HCT116 (cell line): ENCODE measurements around the gene TNFRSF17.

Experiments used
- CEBPB ChIP-seq: IDR thresholded peaks from 2 replicates; pipeline ENCODE4 v1.6.1; 2012; ENCODE audit warnings: low read depth
- EGR1 ChIP-seq: IDR thresholded peaks from 2 replicates; pipeline ENCODE4 v1.6.1; 2012; ENCODE audit warnings: low read depth
- EZH2 ChIP-seq: fragments of 200-600 bp; sonication (generic); IDR thresholded peaks from 2 replicates; pipeline ENCODE4 v1.6.1; 2017; ENCODE audit warnings: antibody characterized with exemption, mixed run types
- EZH2phosphoT487 ChIP-seq: fragments of 200-600 bp; IDR thresholded peaks from 2 replicates; pipeline ENCODE4 v1.6.1; 2018; ENCODE audit warnings: antibody characterized with exemption, borderline replicate concordance
- POLR2A ChIP-seq: IDR thresholded peaks from 2 replicates; pipeline ENCODE4 v1.7.0; 2011; ENCODE audit warnings: borderline replicate concordance; ENCODE audit not compliant: insufficient read depth, insufficient read length; ENCODE audit errors: extremely low read depth
- POLR2AphosphoS5 ChIP-seq: IDR thresholded peaks from 2 replicates; pipeline ENCODE4 v1.6.1; 2011; ENCODE audit warnings: mild to moderate bottlenecking, low read depth, low read length, moderate library complexity
- SP1 ChIP-seq: IDR thresholded peaks from 2 replicates; pipeline ENCODE4 v1.6.1; 2012; ENCODE audit warnings: low read depth
- ZFX ChIP-seq: fragments of 450-650 bp; IDR thresholded peaks from 2 replicates; pipeline ENCODE4 v1.6.1; 2017
- TF ChIP-seq, protein P1 (sequence below), 3 experiments: fragments of 200-600 bp in 1 of 3; sonication (generic) in 1 of 3; IDR thresholded peaks in 2 of 3; conservative IDR thresholded peaks in 1 of 3; 2 replicates each; pipeline ENCODE4 v1.5.1; 2012 to 2017; ENCODE audit warnings: low read depth in 2 of 3, low read length in 2 of 3, antibody characterized with exemption in 1 of 3, borderline replicate concordance in 1 of 3, control low read depth in 1 of 3, mild to moderate bottlenecking in 1 of 3, mixed read lengths in 1 of 3, mixed run types in 1 of 3, moderate library complexity in 1 of 3; ENCODE audit not compliant: insufficient read depth in 1 of 3
- TF ChIP-seq, protein P2 (sequence below): IDR thresholded peaks from 2 replicates; pipeline ENCODE4 v1.6.1; 2012
- TF ChIP-seq, protein P3 (sequence below): IDR thresholded peaks from 2 replicates; pipeline ENCODE4 v1.6.1; 2012; ENCODE audit warnings: low read depth

DNA sequence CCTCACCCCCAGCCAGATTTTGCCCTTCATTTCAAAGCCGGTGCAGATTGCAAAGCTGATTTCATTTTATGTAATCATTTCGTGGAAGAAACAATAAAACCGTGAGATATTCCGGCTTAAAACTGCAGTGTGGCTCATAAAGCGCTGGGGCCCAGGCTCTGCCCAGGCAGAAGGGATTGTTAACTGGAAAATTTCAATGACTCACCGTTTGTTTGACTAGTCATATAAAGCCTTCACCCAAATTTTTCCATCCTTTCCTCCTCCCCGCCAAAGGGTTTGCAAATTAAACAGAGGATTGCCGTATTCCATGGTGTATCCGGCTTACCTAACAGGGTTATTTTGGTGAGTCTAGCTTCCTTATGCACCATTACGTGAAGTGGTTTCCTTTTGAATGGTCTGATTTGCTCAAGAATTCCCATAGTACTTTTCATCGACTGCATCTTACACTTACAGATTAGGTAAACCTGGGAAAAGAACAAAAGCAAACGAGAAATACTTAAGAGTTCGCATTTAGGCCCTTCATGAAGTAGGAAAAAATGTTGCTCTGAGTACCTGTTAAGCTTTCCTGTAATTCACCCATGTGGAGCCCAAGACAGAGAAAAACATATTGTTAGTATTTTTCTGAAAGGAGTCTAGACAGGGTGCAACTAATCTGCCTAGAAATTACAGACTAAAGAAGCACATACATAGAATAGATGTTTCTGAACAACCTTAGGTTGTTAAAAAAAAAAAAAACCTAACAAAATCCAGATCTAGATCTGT is 48.3 kb upstream of the TNFRSF17 start:
- TF ChIP-seq, protein P1, sequence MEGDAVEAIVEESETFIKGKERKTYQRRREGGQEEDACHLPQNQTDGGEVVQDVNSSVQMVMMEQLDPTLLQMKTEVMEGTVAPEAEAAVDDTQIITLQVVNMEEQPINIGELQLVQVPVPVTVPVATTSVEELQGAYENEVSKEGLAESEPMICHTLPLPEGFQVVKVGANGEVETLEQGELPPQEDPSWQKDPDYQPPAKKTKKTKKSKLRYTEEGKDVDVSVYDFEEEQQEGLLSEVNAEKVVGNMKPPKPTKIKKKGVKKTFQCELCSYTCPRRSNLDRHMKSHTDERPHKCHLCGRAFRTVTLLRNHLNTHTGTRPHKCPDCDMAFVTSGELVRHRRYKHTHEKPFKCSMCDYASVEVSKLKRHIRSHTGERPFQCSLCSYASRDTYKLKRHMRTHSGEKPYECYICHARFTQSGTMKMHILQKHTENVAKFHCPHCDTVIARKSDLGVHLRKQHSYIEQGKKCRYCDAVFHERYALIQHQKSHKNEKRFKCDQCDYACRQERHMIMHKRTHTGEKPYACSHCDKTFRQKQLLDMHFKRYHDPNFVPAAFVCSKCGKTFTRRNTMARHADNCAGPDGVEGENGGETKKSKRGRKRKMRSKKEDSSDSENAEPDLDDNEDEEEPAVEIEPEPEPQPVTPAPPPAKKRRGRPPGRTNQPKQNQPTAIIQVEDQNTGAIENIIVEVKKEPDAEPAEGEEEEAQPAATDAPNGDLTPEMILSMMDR (IDR thresholded peaks at IDR 0.05 in 2 of 3, conservative IDR thresholded peaks at IDR 0.05 in 1 of 3; ENCODE audit: borderline replicate concordance in 1 of 3, insufficient read depth in 1 of 3, low read depth in 2 of 3, low read length in 2 of 3), result no peak
- TF ChIP-seq, protein P2, sequence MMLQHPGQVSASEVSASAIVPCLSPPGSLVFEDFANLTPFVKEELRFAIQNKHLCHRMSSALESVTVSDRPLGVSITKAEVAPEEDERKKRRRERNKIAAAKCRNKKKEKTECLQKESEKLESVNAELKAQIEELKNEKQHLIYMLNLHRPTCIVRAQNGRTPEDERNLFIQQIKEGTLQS, result no peak
- no peak for TF ChIP-seq POLR2A
- no peak for TF ChIP-seq POLR2AphosphoS5
- TF ChIP-seq EGR1, result no peak
- TF ChIP-seq SP1, result no peak
- no peak for TF ChIP-seq EZH2
- TF ChIP-seq CEBPB, result no peak
- TF ChIP-seq, protein P3, sequence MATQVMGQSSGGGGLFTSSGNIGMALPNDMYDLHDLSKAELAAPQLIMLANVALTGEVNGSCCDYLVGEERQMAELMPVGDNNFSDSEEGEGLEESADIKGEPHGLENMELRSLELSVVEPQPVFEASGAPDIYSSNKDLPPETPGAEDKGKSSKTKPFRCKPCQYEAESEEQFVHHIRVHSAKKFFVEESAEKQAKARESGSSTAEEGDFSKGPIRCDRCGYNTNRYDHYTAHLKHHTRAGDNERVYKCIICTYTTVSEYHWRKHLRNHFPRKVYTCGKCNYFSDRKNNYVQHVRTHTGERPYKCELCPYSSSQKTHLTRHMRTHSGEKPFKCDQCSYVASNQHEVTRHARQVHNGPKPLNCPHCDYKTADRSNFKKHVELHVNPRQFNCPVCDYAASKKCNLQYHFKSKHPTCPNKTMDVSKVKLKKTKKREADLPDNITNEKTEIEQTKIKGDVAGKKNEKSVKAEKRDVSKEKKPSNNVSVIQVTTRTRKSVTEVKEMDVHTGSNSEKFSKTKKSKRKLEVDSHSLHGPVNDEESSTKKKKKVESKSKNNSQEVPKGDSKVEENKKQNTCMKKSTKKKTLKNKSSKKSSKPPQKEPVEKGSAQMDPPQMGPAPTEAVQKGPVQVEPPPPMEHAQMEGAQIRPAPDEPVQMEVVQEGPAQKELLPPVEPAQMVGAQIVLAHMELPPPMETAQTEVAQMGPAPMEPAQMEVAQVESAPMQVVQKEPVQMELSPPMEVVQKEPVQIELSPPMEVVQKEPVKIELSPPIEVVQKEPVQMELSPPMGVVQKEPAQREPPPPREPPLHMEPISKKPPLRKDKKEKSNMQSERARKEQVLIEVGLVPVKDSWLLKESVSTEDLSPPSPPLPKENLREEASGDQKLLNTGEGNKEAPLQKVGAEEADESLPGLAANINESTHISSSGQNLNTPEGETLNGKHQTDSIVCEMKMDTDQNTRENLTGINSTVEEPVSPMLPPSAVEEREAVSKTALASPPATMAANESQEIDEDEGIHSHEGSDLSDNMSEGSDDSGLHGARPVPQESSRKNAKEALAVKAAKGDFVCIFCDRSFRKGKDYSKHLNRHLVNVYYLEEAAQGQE, result no peak
- no peak for TF ChIP-seq ZFX
- no peak for TF ChIP-seq EZH2phosphoT487
